Stimulated activated naive CD8-positive, alpha-beta T cell treated with anti-CD3 and anti-CD28 coated beads, Interleukin-15, Interleukin-2, amounts not matched to agents 100 ng/mL and 50 ng/mL, for 24 hours (primary cell): ENCODE measurements around the gene EPX.
A peak's percentile ranks its signal among the peaks of the same experiment; 100 is the strongest.

Experiments used
- H3K27ac Mint-ChIP-seq: one replicate; pipeline ENCODE4 v1.8.0; 2021; ENCODE audit warnings: mild to moderate bottlenecking, mixed read lengths
- H3K27me3 Mint-ChIP-seq: one replicate; pipeline ENCODE4 v1.8.0; 2021; ENCODE audit warnings: mixed read lengths
- H3K36me3 Mint-ChIP-seq: one replicate; pipeline ENCODE4 v1.8.0; 2021; ENCODE audit warnings: low read depth, mixed read lengths
- H3K4me1 Mint-ChIP-seq: one replicate; pipeline ENCODE4 v1.8.0; 2021; ENCODE audit warnings: low read depth, mixed read lengths
- H3K4me3 Mint-ChIP-seq: one replicate; pipeline ENCODE4 v1.8.0; 2021; ENCODE audit warnings: mild to moderate bottlenecking, mixed read lengths
- H3K9me3 Mint-ChIP-seq: one replicate; pipeline ENCODE4 v1.8.0; 2021; ENCODE audit warnings: mixed read lengths

The EPX gene

DNA sequence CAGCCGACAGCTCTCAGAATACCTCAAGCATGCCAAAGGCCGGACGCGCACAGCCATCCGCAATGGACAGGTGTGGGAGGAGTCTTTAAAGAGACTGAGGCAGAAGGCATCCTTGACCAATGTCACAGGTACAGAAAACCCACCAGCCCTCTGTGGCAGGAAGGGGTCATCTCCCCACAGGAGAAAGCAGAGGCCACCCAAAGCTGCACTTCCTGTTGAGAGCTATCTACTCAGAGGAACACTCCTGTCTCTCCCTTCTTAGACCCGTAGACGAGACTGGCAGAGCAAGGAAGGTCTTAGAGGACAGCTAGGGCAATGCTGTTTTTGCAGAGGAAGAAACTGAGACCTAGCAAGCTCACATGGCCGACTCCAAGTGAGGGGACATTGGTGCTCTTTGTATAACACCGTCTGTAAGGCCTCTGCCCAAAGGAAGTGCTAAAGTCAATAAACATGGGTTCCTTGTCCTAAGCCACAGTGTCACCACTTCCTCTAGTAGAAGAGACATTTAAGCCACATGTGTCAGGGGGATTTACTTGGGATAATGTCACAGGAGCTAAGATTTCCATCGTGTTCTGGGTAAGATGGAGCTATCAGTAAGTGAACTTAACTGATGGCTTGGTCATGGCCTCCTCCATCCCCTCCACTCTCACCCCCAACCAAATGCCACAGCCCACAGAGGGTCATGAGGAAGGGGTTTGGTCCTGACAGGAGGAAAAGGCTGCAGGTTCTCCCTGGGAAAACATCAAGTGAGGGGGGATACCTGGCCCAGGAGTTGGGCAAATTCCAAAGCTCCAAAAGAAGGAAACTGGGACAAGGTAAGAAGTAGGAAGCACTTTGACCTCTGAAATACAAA is 55.2 kb downstream of the EPX start:
- no peak overlapping the region for H3K4me3 Mint-ChIP-seq
- H3K36me3 Mint-ChIP-seq, result no peaks in the 10 kb centered on the region
- no peak overlapping the region for H3K27ac Mint-ChIP-seq
- no peaks in the 10 kb centered on the region for H3K9me3 Mint-ChIP-seq
- peaks cover 37% of the 10 kb centered on the region for H3K27me3 Mint-ChIP-seq
- peaks cover 20% of the 10 kb centered on the region for H3K4me1 Mint-ChIP-seq

DNA sequence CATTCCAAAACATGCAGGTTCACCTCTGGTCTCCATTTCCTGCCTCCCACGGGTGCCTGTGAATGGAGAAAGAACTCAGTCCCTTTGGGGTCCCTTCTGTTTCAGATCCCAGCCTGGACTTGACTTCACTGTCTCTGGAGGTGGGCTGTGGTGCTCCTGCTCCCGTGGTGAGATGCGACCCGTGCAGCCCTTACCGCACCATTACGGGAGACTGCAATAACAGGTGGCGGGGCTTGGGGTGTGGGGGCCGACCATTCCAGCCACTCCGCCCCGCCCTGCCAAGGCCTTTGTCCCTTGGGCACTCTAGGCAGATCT is 56.4 kb downstream of the EPX start:
- Mint-ChIP-seq H3K36me3 (no peaks in the 10 kb centered on the region), H3K4me3 (no peak overlapping the region), H3K27me3 (peaks cover 28% of the 10 kb centered on the region), H3K4me1 (peaks cover 20% of the 10 kb centered on the region), H3K27ac (no peak overlapping the region), H3K9me3 (no peaks in the 10 kb centered on the region)

DNA sequence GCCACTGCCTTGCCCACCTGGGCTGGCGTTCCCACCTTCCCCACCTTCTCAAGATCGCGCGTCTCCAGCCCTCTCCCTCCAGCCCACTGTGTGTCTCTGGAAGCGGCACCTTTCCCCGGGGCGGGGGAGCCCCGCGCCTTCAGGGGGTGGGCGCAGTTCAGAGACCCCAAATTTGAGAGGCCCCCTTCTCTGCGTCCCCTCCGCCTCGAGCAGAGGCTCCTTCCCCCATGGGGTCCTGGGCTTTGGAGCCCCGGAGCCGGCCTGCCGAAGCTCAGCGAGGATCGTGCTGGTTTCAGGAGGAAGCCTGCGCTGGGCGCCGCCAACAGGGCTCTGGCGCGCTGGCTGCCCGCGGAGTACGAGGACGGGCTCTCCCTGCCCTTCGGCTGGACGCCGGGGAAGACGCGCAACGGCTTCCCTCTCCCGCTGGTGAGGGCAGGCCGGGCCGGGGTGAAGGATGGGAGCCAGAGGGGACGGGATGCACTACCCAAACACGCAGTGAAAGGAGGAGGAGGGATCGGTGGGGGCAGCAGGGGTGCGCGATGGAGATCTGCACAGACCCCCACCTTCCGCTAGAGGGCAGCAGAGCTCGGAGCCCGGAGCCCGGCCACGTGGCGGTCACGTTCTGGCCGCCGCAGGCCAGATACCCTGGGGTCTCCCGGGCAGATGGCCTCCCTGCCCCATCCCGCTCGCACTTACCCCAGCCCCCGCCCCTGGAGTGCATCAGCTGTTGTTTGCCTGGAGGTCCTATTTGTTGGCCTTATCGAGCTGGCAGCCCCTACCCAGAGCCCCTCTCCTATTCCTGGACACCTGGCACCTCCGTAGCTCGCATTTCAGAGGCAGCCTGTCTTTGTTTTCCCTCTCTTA is 57.0 kb downstream of the EPX start:
- no peaks in the 10 kb centered on the region for H3K36me3 Mint-ChIP-seq
- H3K4me1 Mint-ChIP-seq, result peaks cover 20% of the 10 kb centered on the region
- H3K9me3 Mint-ChIP-seq, result no peaks in the 10 kb centered on the region
- H3K4me3 Mint-ChIP-seq, result peak overlapping the region; percentile 68
- peak overlapping the region; percentile 36 for H3K27ac Mint-ChIP-seq
- H3K27me3 Mint-ChIP-seq, result peaks cover 24% of the 10 kb centered on the region

DNA sequence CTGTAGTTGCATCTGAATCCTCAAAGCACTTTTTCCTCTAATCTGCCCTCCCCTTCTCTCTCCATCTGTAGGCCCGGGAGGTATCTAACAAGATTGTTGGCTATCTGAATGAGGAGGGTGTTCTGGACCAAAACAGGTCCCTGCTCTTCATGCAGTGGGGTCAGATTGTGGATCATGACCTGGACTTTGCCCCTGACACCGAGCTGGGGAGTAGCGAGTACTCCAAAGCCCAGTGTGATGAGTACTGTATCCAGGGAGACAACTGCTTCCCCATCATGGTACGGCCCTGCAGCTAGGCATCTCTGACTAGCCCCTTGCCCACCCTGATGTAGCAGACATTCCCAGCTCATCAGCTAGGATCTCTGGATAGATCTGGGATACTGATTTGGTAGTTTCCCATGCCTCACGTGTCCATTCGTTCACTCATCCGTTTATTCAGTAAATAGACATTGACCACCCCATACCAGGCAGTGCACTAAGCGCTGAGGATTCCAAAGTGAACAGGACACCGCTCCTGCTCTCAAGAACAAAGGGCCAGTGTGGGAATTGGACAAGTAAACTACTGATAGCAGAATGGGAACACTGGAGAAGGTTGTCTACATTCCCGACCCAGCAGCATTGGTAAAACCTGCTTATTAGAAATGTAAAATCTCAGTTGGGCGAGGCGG is 58.0 kb downstream of the EPX start:
- H3K36me3 Mint-ChIP-seq, result no peaks in the 10 kb centered on the region
- no peak overlapping the region for H3K27ac Mint-ChIP-seq
- H3K4me1 Mint-ChIP-seq, result peaks cover 20% of the 10 kb centered on the region
- H3K4me3 Mint-ChIP-seq, result no peak overlapping the region
- H3K9me3 Mint-ChIP-seq, result no peaks in the 10 kb centered on the region
- H3K27me3 Mint-ChIP-seq, result peaks cover 27% of the 10 kb centered on the region

DNA sequence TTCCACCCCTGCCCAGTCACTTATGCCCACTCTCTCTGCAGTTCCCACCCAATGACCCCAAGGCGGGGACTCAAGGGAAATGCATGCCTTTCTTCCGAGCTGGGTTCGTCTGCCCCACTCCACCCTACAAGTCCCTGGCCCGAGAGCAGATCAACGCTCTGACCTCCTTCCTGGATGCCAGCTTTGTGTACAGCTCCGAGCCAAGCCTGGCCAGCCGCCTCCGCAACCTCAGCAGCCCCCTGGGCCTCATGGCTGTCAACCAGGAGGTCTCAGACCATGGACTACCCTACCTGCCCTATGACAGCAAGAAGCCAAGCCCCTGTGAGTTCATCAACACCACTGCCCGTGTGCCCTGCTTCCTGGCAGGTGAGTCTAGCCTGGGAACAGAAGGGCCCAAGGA is 59.6 kb downstream of the EPX start:
- Mint-ChIP-seq H3K9me3 (no peaks in the 10 kb centered on the region), H3K4me3 (no peak overlapping the region), H3K27me3 (peaks cover 25% of the 10 kb centered on the region), H3K27ac (no peak overlapping the region), H3K36me3 (no peaks in the 10 kb centered on the region), H3K4me1 (peaks cover 20% of the 10 kb centered on the region)

DNA sequence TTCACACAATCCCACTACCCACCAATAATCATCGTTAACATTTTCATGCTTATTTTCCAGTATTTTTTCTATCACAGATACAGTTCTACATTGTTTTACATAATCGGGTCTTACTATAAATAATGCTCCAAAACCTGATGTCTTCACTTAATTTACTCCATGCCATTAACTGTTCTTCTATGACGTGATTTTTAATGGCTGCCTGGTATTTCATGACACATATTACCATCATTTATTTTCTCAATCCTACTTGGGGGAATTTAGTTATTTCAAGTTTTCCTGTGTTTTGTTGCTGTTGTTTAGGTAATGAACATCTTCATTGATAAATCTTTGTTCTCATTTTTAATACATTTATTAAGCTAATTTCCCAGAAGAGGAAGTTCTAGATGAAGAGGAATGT is 60.6 kb downstream of the EPX start:
- H3K36me3 Mint-ChIP-seq, result no peaks in the 10 kb centered on the region
- H3K4me3 Mint-ChIP-seq, result no peak overlapping the region
- H3K27me3 Mint-ChIP-seq, result peaks cover 34% of the 10 kb centered on the region
- no peaks in the 10 kb centered on the region for H3K9me3 Mint-ChIP-seq
- no peak overlapping the region for H3K27ac Mint-ChIP-seq
- peaks cover 13% of the 10 kb centered on the region for H3K4me1 Mint-ChIP-seq
